Measurements from ENCODE around the gene RPH3AL. TPM values are rescaled to one million over a fixed set of nuclear protein-coding genes. Genes with fewer than 3 reads are reported as not detected.
"Not testable (repeated sequence)": the region's sequence is repeated elsewhere in the genome, so short reads cannot be mapped to it uniquely, and the experiment has no call there.

Gene RPH3AL
- total RNA-seq, 1 donor from 2014 or later: 0.78 TPM

DNA sequence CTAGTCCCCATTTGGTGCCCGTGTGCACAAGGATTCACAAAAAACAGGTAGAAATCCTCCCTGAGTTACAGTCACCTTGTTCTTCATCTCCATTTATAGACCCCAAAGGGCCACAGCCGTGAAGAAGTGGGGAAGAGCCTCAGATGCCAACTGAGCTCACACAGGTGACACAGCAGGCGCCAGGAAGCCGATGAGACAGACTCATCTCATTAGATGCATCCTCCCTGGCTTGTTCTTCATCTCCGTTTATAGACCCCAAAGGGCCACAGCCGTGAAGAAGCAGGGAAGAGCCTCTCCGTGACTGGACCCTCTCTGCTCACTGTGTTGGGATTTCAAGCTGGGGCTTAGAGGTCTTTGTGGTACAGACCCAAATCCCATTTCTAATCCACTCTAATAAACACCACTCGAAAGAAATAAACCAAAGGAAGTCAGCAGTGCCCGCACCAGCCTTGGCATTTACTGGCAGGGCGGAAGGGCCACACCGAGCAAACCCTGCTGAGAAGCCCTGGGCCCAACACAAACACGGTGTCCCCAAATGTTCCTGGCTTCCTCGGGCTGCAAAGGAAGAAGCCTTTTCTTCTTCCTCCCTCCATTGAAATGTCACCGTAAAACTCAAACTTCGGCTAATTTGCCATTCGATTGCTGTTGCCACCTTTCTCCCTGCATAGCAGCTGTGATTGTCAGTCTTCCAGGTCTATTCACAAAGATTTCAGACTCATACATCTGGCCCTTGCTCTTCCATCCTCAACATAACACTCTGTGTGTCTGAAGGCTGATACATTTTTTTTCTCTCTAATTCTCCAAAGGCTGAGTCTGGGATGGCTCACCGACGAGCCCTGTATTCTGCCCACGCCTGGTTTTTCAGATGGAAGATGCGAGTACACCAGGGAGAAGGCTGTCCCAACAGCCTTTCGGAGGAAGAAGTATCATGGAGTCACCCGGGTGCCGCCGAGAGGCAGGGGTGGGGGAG is 126.2 kb downstream of the RPH3AL start:
- peaks cover 10% of the 10 kb centered on the region for H3K4me1 Mint-ChIP-seq (ENCODE audit: unreplicated experiment)
- H3K36me3 Mint-ChIP-seq (ENCODE audit: unreplicated experiment): no peaks in the 10 kb centered on the region
- H3K9me3 Mint-ChIP-seq (ENCODE audit: unreplicated experiment): no peaks in the 10 kb centered on the region
- TF ChIP-seq, protein P1, sequence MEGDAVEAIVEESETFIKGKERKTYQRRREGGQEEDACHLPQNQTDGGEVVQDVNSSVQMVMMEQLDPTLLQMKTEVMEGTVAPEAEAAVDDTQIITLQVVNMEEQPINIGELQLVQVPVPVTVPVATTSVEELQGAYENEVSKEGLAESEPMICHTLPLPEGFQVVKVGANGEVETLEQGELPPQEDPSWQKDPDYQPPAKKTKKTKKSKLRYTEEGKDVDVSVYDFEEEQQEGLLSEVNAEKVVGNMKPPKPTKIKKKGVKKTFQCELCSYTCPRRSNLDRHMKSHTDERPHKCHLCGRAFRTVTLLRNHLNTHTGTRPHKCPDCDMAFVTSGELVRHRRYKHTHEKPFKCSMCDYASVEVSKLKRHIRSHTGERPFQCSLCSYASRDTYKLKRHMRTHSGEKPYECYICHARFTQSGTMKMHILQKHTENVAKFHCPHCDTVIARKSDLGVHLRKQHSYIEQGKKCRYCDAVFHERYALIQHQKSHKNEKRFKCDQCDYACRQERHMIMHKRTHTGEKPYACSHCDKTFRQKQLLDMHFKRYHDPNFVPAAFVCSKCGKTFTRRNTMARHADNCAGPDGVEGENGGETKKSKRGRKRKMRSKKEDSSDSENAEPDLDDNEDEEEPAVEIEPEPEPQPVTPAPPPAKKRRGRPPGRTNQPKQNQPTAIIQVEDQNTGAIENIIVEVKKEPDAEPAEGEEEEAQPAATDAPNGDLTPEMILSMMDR (IDR thresholded peaks at IDR 0.05): no peak
- H3K27me3 Mint-ChIP-seq (ENCODE audit: unreplicated experiment): no peaks in the 10 kb centered on the region
- H3K4me3 Mint-ChIP-seq (ENCODE audit: unreplicated experiment): no peak overlapping the region
- no peak overlapping the region for H3K27ac Mint-ChIP-seq (ENCODE audit: unreplicated experiment)
- DNase-seq (ENCODE audit: extremely low spot score, unreplicated experiment): no peak

DNA sequence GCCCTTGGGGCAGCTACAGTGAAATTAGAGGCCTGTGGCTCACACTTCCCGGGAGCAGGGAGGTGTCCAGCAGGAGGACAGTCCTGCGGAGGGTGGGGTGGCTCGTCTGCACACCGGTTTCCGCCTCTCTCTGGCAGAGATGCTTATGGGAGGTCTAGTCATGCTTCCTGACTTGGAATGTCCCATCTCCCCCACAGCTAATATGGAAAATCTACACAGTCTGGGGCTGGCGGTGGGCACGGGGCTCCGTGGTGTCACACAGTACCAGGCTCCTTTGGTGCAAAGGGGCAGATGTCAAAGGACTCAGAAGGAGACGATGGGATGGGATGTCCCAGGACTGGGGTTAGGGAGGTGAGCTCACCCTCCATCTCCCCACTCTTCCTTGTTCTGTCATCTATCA is 127.1 kb downstream of the RPH3AL start:
- H3K36me3 Mint-ChIP-seq (ENCODE audit: unreplicated experiment): no peaks in the 10 kb centered on the region
- no peaks in the 10 kb centered on the region for H3K27me3 Mint-ChIP-seq (ENCODE audit: unreplicated experiment)
- TF ChIP-seq, protein P1 (IDR thresholded peaks at IDR 0.05): no peak
- no peak overlapping the region for H3K4me3 Mint-ChIP-seq (ENCODE audit: unreplicated experiment)
- DNase-seq (ENCODE audit: extremely low spot score, unreplicated experiment): no peak
- no peaks in the 10 kb centered on the region for H3K9me3 Mint-ChIP-seq (ENCODE audit: unreplicated experiment)
- no peak overlapping the region for H3K27ac Mint-ChIP-seq (ENCODE audit: unreplicated experiment)
- peaks cover 10% of the 10 kb centered on the region for H3K4me1 Mint-ChIP-seq (ENCODE audit: unreplicated experiment)

DNA sequence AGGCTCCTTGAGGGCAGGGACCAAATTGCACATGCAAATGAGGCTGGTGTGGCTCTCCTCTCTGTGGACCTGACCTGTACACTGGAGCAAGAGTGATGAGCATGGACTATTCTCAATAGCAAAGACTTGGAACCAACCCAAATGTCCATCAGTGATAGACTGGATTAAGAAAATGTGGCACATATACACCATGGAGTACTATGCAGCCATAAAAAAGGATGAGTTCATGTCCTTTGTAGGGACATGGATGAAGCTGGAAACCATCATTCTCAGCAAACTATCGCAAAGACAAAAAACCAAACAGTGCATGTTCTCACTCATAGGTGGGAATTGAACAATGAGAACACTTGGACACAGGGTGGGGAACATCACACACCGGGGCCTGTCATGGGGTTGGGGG is 128.0 kb downstream of the RPH3AL start:
- not testable (repeated sequence) for H3K27ac Mint-ChIP-seq (ENCODE audit: unreplicated experiment); DNase-seq (ENCODE audit: extremely low spot score, unreplicated experiment); H3K4me1 Mint-ChIP-seq (ENCODE audit: unreplicated experiment); H3K27me3 Mint-ChIP-seq (ENCODE audit: unreplicated experiment); H3K9me3 Mint-ChIP-seq (ENCODE audit: unreplicated experiment); H3K36me3 Mint-ChIP-seq (ENCODE audit: unreplicated experiment); H3K4me3 Mint-ChIP-seq (ENCODE audit: unreplicated experiment)

DNA sequence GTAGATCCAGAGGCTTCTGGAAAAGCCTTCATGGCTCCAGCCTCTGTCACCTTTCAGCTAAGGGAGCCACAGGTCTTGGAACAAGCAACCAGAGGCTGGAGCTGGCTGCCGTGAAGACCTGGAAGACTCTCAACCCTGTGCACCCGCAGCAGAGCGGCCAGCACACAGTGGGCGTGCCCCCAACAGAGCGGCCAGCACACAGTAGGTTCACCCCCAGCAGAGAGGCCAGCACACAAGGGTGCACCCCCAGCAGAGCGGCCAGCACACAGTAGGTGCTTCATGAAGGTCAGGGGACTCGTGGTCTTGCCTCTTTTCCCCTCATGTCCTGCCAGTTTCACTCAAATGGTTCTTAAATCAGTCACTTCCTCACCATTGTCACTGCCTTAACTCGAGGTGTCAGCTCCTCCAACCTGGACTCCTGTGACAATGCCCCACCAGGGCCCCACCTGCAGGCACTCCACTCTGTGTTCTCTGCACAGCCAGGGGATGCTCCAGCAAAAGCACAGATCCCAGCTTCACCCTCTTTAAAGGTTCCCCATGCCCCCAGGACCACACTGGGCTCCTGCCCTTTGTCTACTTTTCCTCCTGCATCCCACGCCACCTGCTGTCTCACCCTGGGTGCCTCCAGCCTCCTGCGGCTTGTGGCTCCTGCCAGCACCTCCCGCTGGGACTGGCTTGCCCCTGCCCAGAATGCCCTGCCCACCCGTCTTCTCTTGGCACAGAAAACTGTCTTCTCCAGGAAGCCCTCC is 128.7 kb downstream of the RPH3AL start:
- Mint-ChIP-seq H3K36me3 (ENCODE audit: unreplicated experiment) (no peaks in the 10 kb centered on the region), H3K4me1 (ENCODE audit: unreplicated experiment) (peaks cover 2% of the 10 kb centered on the region)
- TF ChIP-seq, protein P1 (IDR thresholded peaks at IDR 0.05): no peak

DNA sequence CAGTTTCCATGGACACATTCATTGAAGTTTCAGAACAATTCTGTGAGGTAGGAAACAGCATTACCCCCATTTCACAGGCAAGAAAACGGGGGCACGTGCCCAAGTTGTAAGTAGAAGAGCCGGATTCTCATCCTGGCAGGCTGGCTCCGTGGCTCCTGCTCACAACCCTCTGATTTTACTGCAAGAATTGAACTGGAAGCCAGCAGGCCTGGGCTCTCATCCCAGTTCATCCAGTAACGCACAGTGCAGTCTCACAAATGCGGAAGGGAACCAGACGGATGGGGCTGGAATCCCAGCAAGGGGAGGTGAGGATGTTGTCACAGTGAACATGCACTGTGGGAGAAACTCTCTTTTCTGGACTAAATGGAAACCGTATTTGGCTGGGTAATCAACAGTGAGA is 130.4 kb downstream of the RPH3AL start:
- H3K36me3 Mint-ChIP-seq (ENCODE audit: unreplicated experiment): no peaks in the 10 kb centered on the region
- no peak overlapping the region for H3K27ac Mint-ChIP-seq (ENCODE audit: unreplicated experiment)
- H3K4me3 Mint-ChIP-seq (ENCODE audit: unreplicated experiment): no peak overlapping the region
- TF ChIP-seq, protein P1 (IDR thresholded peaks at IDR 0.05): no peak
- no peak for DNase-seq (ENCODE audit: extremely low spot score, unreplicated experiment)
- H3K9me3 Mint-ChIP-seq (ENCODE audit: unreplicated experiment): no peaks in the 10 kb centered on the region
- no peaks in the 10 kb centered on the region for H3K27me3 Mint-ChIP-seq (ENCODE audit: unreplicated experiment)
- H3K4me1 Mint-ChIP-seq (ENCODE audit: unreplicated experiment): no peaks in the 10 kb centered on the region

More for the DNA sequence above, 128.7 kb downstream of the RPH3AL start:
- Mint-ChIP-seq H3K27ac (ENCODE audit: unreplicated experiment) (no peak overlapping the region), H3K27me3 (ENCODE audit: unreplicated experiment) (no peaks in the 10 kb centered on the region), H3K4me3 (ENCODE audit: unreplicated experiment) (no peak overlapping the region), H3K9me3 (ENCODE audit: unreplicated experiment) (no peaks in the 10 kb centered on the region)
- DNase-seq (ENCODE audit: extremely low spot score, unreplicated experiment): no peak

All from osteocyte (in vitro differentiated cells).